Esophagus squamous epithelium (tissue), 5 donors: ENCODE measurements around the gene DNAJC1. TPM values are rescaled to one million over a fixed set of nuclear protein-coding genes. Genes with fewer than 3 reads are reported as not detected.
"Not testable (repeated sequence)": the region's sequence is repeated elsewhere in the genome, so short reads cannot be mapped to it uniquely, and the experiment has no call there.

Experiments
- DNase-seq: peaks from one replicate; lab custom pipeline; 2025; lab: John Stamatoyannopoulos, UW
- H3K27ac ChIP-seq, 4 donors: fragments of 200-600 bp; sonication (generic); one replicate each; pipeline ENCODE4 v1.5.1; 2016 to 2019; ENCODE audit warnings: mild to moderate bottlenecking in 1 of 4
- H3K27me3 ChIP-seq, 4 donors: fragments of 200-600 bp; sonication (generic); 1 replicate in 3 of 4; 2 replicates in 1 of 4; pipeline versions ENCODE4 v1.5.1 to v1.6.0; 2017 to 2021; ENCODE audit warnings: antibody characterized with exemption in 1 of 4
- H3K36me3 ChIP-seq, 3 donors: fragments of 200-600 bp; sonication (generic); one replicate each; pipeline ENCODE4 v1.5.1; 2016 to 2019
- H3K4me1 ChIP-seq, 3 donors: fragments of 200-600 bp; sonication (generic); one replicate each; pipeline ENCODE4 v1.5.1; 2017 to 2019
- H3K4me3 ChIP-seq, 4 donors: fragments of 200-600 bp; sonication (generic); 1 replicate in 3 of 4; 2 replicates in 1 of 4; pipeline ENCODE4 v1.5.1; 2016 to 2019; ENCODE audit warnings: mild to moderate bottlenecking in 2 of 4, moderate library complexity in 1 of 4
- H3K9me3 ChIP-seq, 3 donors: fragments of 200-600 bp; sonication (generic); one replicate each; pipeline ENCODE4 v1.5.1; 2016 to 2019
- CTCF ChIP-seq, 6 experiments: fragments of 450-650 bp in 4 of 6; fragments of 200-600 bp in 2 of 6; sonication (generic) in 2 of 6; IDR thresholded peaks; one replicate each; pipeline ENCODE4 v1.5.1; 2016 to 2019; ENCODE audit warnings: antibody characterized with exemption in 6 of 6, mild to moderate bottlenecking in 4 of 6, moderate library complexity in 4 of 6
- POLR2A ChIP-seq, 4 donors: fragments of 450-650 bp; IDR thresholded peaks; one replicate each; pipeline ENCODE4 v1.6.1; 2017; ENCODE audit warnings: antibody characterized with exemption in 4 of 4, mild to moderate bottlenecking in 4 of 4, moderate library complexity in 3 of 4
- WGBS, 2 donors: methylation state at CpG; one replicate each; pipeline ENCODE4 v1.1.5; 2018; 5-methylcytosine and 5-hydroxymethylcytosine counted together
- intact Hi-C: fragments of 100-400 bp; cut with DNase I; formaldehyde crosslinking; loops from one replicate; pipeline ENCODE4 v1.15.0; 2022
- total RNA-seq, 4 donors: library from RNA; depleted of rRNA; stranded (reverse); fragments of >200 nt; gene quantifications; one replicate each; pipeline ENCODE4 v1.1.0, GENCODE V29; 2016
- donor health status: DM: yes; HTN: yes; CAD: no.

The DNAJC1 gene
- total RNA-seq, 4 donors from 2014 or later, result 36.1 to 84.8 (median 43.6) TPM

- Histone ChIP-seq H3K27me3 (no peaks in the 10 kb centered on the region), H3K9me3 (no peaks in the 10 kb centered on the region), H3K27ac (no peak overlapping the region), H3K4me3 (no peak overlapping the region), H3K36me3 (peaks cover 0 to 9% (median 0%) of the 10 kb centered on the region in 3 donors), H3K4me1 (no peaks in the 10 kb centered on the region)
- no peak for DNase-seq
- no peak for TF ChIP-seq CTCF (IDR thresholded peaks at IDR 0.05)
- TF ChIP-seq POLR2A (IDR thresholded peaks at IDR 0.05), result no peak
- intact Hi-C loops, result no loop called here
- WGBS, 2 donors, result 80 to 100% methylated on average over 1 of the region's 1 CpG
Measured at GRCh38 chr10:21860718-21861117, 142.8 kb downstream of the DNAJC1 start.

- H3K4me3 ChIP-seq, result no peak overlapping the region
- H3K27ac ChIP-seq, result no peak overlapping the region
- DNase-seq, result no peak
- H3K4me1 ChIP-seq, result no peaks in the 10 kb centered on the region
- H3K36me3 ChIP-seq, result peaks cover 0 to 9% (median 0%) of the 10 kb centered on the region in 3 donors
- TF ChIP-seq CTCF (IDR thresholded peaks at IDR 0.05) (no peak), POLR2A (IDR thresholded peaks at IDR 0.05) (no peak)
- 43 to 50% methylated on average over 2 of the region's 2 CpGs for WGBS, 2 donors
- no peaks in the 10 kb centered on the region for H3K27me3 ChIP-seq
- no peaks in the 10 kb centered on the region for H3K9me3 ChIP-seq
- intact Hi-C loops, result no loop called here
Measured at GRCh38 chr10:21858455-21858854, 145.1 kb downstream of the DNAJC1 start.

GRCh38 chr10:21849607-21850006, 153.9 kb downstream of the DNAJC1 start:
- peaks cover 0 to 16% (median 10%) of the 10 kb centered on the region in 3 donors for H3K9me3 ChIP-seq
- H3K4me1 ChIP-seq, result no peaks in the 10 kb centered on the region
- TF ChIP-seq CTCF (IDR thresholded peaks at IDR 0.05) (no peak), POLR2A (IDR thresholded peaks at IDR 0.05) (no peak)
- H3K4me3 ChIP-seq, result no peak overlapping the region
- WGBS, 2 donors, result 96 to 100% methylated on average over 1 of the region's 1 CpG
- intact Hi-C loops, result no loop called here
- H3K36me3 ChIP-seq, result peaks cover 0 to 20% (median 0%) of the 10 kb centered on the region in 3 donors
- no peaks in the 10 kb centered on the region for H3K27me3 ChIP-seq
- H3K27ac ChIP-seq, result no peak overlapping the region
- no peak for DNase-seq

GRCh38 chr10:21843645-21844044, 159.9 kb downstream of the DNAJC1 start:
- Histone ChIP-seq H3K4me3 (no peak overlapping the region), H3K27me3 (no peaks in the 10 kb centered on the region), H3K27ac (no peak overlapping the region), H3K9me3 (no peaks in the 10 kb centered on the region), H3K36me3 (no peaks in the 10 kb centered on the region), H3K4me1 (no peaks in the 10 kb centered on the region)
- WGBS, 2 donors, result 91 to 92% methylated on average over 1 of the region's 1 CpG
- intact Hi-C loops, result no loop called here
- DNase-seq, result no peak
- no peak for TF ChIP-seq CTCF (IDR thresholded peaks at IDR 0.05)
- no peak for TF ChIP-seq POLR2A (IDR thresholded peaks at IDR 0.05)

GRCh38 chr10:21841273-21841672, 162.3 kb downstream of the DNAJC1 start:
- H3K9me3 ChIP-seq, result peaks cover 0 to 13% (median 4%) of the 10 kb centered on the region in 3 donors
- H3K27me3 ChIP-seq, DNase-seq, H3K27ac ChIP-seq, H3K4me1 ChIP-seq, H3K4me3 ChIP-seq, H3K36me3 ChIP-seq, intact Hi-C loops: not testable (repeated sequence)
- 95% methylated on average over 2 of the region's 2 CpGs for WGBS, 2 donors

GRCh38 chr10:21837487-21837886, 166.0 kb downstream of the DNAJC1 start:
- H3K27me3 ChIP-seq, H3K4me1 ChIP-seq, DNase-seq, intact Hi-C loops, H3K4me3 ChIP-seq, H3K27ac ChIP-seq: not testable (repeated sequence)
- WGBS, 2 donors, result no CpG with 5 or more reads among the region's 29 CpGs
- Histone ChIP-seq H3K9me3 (peaks cover 0 to 39% (median 4%) of the 10 kb centered on the region in 3 donors), H3K36me3 (peaks cover 0 to 22% (median 0%) of the 10 kb centered on the region in 3 donors)

GRCh38 chr10:21834574-21834973, 169.0 kb downstream of the DNAJC1 start:
- H3K4me3 ChIP-seq, H3K27me3 ChIP-seq, intact Hi-C loops, DNase-seq, H3K27ac ChIP-seq, H3K4me1 ChIP-seq: not testable (repeated sequence)
- 89 to 100% methylated on average over 3 to 9 of the region's 10 CpGs for WGBS, 2 donors
- Histone ChIP-seq H3K36me3 (peaks cover 0 to 28% (median 0%) of the 10 kb centered on the region in 3 donors), H3K9me3 (peaks cover 0 to 61% (median 17%) of the 10 kb centered on the region in 3 donors)
